Measurements from ENCODE around the gene SHISA4. TPM values are rescaled to one million over a fixed set of nuclear protein-coding genes. Genes with fewer than 3 reads are reported as not detected.
"Not testable (repeated sequence)": the region's sequence is repeated elsewhere in the genome, so short reads cannot be mapped to it uniquely, and the experiment has no call there.

Gene SHISA4
- under 1 TPM; 0.27 to 0.59 TPM for total RNA-seq

- Mint-ChIP-seq H3K9me3 (no peaks in the 10 kb centered on the region), H3K27ac (no peak within 1 kb of the TSS), H3K4me1 (ENCODE audit: low read depth) (peaks cover 4% of the 10 kb centered on the region), H3K4me3 (peak within 1 kb of the TSS; percentile 16), H3K27me3 (peaks cover 41% of the 10 kb centered on the region), H3K36me3 (no peaks in the 10 kb centered on the region)
- POLR2A ChIA-PET: no interaction called here
- CTCF ChIA-PET: interaction anchor here (0.8 to 1.4 kb wide), 4 partner anchors 10 to 305 kb away, joined by 3 to 4 read pairs (median 3); partner anchors contain the start of gene LGR6
- intact Hi-C loops (cut with micrococcal nuclease): no loop called here
- DNase-seq: peak; percentile 23
These were observed at the start of gene SHISA4 for GRCh38 chr1:201888282-201889089. SHISA4 (plus strand) TSS chr1:201888898; CDS start chr1:201888995, 97 bp downstream.

- H3K4me1 Mint-ChIP-seq (ENCODE audit: low read depth): peaks cover 26% of the 10 kb centered on the region
- H3K27me3 Mint-ChIP-seq; H3K9me3 Mint-ChIP-seq; H3K27ac Mint-ChIP-seq; DNase-seq; intact Hi-C loops (cut with micrococcal nuclease); H3K4me3 Mint-ChIP-seq; POLR2A ChIA-PET: not testable (repeated sequence)
- CTCF ChIA-PET: interaction anchor here (1.1 kb wide), 1 partner anchor 10 kb away, joined by 5 read pairs; the partner anchor contains the start of gene IPO9
- H3K36me3 Mint-ChIP-seq: peaks cover 20% of the 10 kb centered on the region
These were observed 49.6 kb upstream of the SHISA4 start for GRCh38 chr1:201839089-201839488.

- DNase-seq: no peak
- Mint-ChIP-seq H3K36me3 (peaks cover 16% of the 10 kb centered on the region), H3K27ac (no peak overlapping the region), H3K4me3 (no peak overlapping the region), H3K4me1 (ENCODE audit: low read depth) (peaks cover 31% of the 10 kb centered on the region), H3K27me3 (no peaks in the 10 kb centered on the region), H3K9me3 (no peaks in the 10 kb centered on the region)
- CTCF ChIA-PET: interaction anchor here (0.7 kb wide), 1 partner anchor 50 kb away, joined by 3 read pairs; no protein-coding TSS in a partner anchor
- POLR2A ChIA-PET: no interaction called here
- intact Hi-C loops (cut with micrococcal nuclease): no loop called here
These were observed 48.6 kb upstream of the SHISA4 start for GRCh38 chr1:201840055-201840454.

GRCh38 chr1:201840490-201840889 is 48.2 kb upstream of the SHISA4 start:
- Mint-ChIP-seq H3K9me3 (no peaks in the 10 kb centered on the region), H3K27me3 (no peaks in the 10 kb centered on the region), H3K4me1 (ENCODE audit: low read depth) (peaks cover 32% of the 10 kb centered on the region), H3K36me3 (peaks cover 14% of the 10 kb centered on the region), H3K4me3 (no peak overlapping the region), H3K27ac (no peak overlapping the region)
- intact Hi-C loops (cut with micrococcal nuclease): no loop called here
- ChIA-PET POLR2A (no interaction called here), CTCF (interaction anchor here (0.7 kb wide), 1 partner anchor 51 kb away, joined by 3 read pairs; no protein-coding TSS in a partner anchor)
- DNase-seq: no peak

GRCh38 chr1:201841265-201841912 is 47.3 kb upstream of the SHISA4 start:
- intact Hi-C loops (cut with micrococcal nuclease): no loop called here
- no peak for DNase-seq
- no peak overlapping the region for H3K27ac Mint-ChIP-seq
- no peak overlapping the region for H3K4me3 Mint-ChIP-seq
- no peaks in the 10 kb centered on the region for H3K9me3 Mint-ChIP-seq
- peaks cover 13% of the 10 kb centered on the region for H3K36me3 Mint-ChIP-seq
- no peaks in the 10 kb centered on the region for H3K27me3 Mint-ChIP-seq
- ChIA-PET CTCF (interaction anchor here (2.7 kb wide), 1 partner anchor 12 kb away, joined by 8 read pairs; the partner anchor contains the start of gene IPO9), POLR2A (no interaction called here)
- H3K4me1 Mint-ChIP-seq (ENCODE audit: low read depth): peaks cover 33% of the 10 kb centered on the region

- intact Hi-C loops (cut with micrococcal nuclease): no loop called here
- ChIA-PET POLR2A (no interaction called here), CTCF (interaction anchor here (0.6 to 2.7 kb wide), 2 partner anchors 13 to 192 kb away, joined by 3 to 8 read pairs; partner anchors contain the start of gene IPO9)
- Mint-ChIP-seq H3K27me3 (no peaks in the 10 kb centered on the region), H3K4me3 (no peak overlapping the region), H3K9me3 (no peaks in the 10 kb centered on the region), H3K4me1 (ENCODE audit: low read depth) (peaks cover 34% of the 10 kb centered on the region), H3K36me3 (peaks cover 7% of the 10 kb centered on the region), H3K27ac (no peak overlapping the region)
- DNase-seq: no peak
These were observed 46.1 kb upstream of the SHISA4 start for GRCh38 chr1:201842472-201843027.

GRCh38 chr1:201845331-201846083 is 43.2 kb upstream of the SHISA4 start:
- Mint-ChIP-seq H3K27ac (no peak overlapping the region), H3K4me3 (no peak overlapping the region), H3K36me3 (peaks cover 22% of the 10 kb centered on the region), H3K27me3 (no peaks in the 10 kb centered on the region), H3K4me1 (ENCODE audit: low read depth) (peaks cover 23% of the 10 kb centered on the region), H3K9me3 (no peaks in the 10 kb centered on the region)
- no peak for DNase-seq
- intact Hi-C loops (cut with micrococcal nuclease): no loop called here
- ChIA-PET CTCF (interaction anchor here (1.3 kb wide), 1 partner anchor 50 kb away, joined by 4 read pairs; no protein-coding TSS in a partner anchor), POLR2A (no interaction called here)

- Mint-ChIP-seq H3K4me3 (no peak overlapping the region), H3K36me3 (peaks cover 32% of the 10 kb centered on the region), H3K4me1 (ENCODE audit: low read depth) (peaks cover 20% of the 10 kb centered on the region), H3K9me3 (no peaks in the 10 kb centered on the region), H3K27ac (no peak overlapping the region), H3K27me3 (no peaks in the 10 kb centered on the region)
- ChIA-PET CTCF (interaction anchor here (1.4 to 1.6 kb wide), 2 partner anchors 10 to 18 kb away, joined by 4 to 5 read pairs; partner anchors contain the start of gene IPO9), POLR2A (interaction anchor here (0.6 kb wide), 1 partner anchor 70 kb away, joined by 3 read pairs; no protein-coding TSS in a partner anchor)
- intact Hi-C loops (cut with micrococcal nuclease): no loop called here
- no peak for DNase-seq
These were observed 41.5 kb upstream of the SHISA4 start for GRCh38 chr1:201847150-201847549.

- Mint-ChIP-seq H3K36me3 (peaks cover 39% of the 10 kb centered on the region), H3K9me3 (no peaks in the 10 kb centered on the region), H3K4me1 (ENCODE audit: low read depth) (peaks cover 20% of the 10 kb centered on the region), H3K27me3 (no peaks in the 10 kb centered on the region), H3K4me3 (no peak overlapping the region), H3K27ac (no peak overlapping the region)
- POLR2A ChIA-PET: interaction anchor here (1.4 to 1.6 kb wide), 2 partner anchors 19 to 33 kb away, joined by 3 to 4 read pairs; no protein-coding TSS in a partner anchor
- DNase-seq: no peak
- intact Hi-C loops (cut with micrococcal nuclease): no loop called here
- CTCF ChIA-PET: interaction anchor here (1.4 to 1.8 kb wide), 3 partner anchors 10 to 19 kb away, joined by 4 to 5 read pairs (median 4); partner anchors contain the start of gene IPO9
These were observed 40.5 kb upstream of the SHISA4 start for GRCh38 chr1:201848230-201848629.

GRCh38 chr1:201849372-201850052 is 39.2 kb upstream of the SHISA4 start:
- intact Hi-C loops (cut with micrococcal nuclease): no loop called here
- H3K4me1 Mint-ChIP-seq (ENCODE audit: low read depth): peaks cover 16% of the 10 kb centered on the region
- no peaks in the 10 kb centered on the region for H3K27me3 Mint-ChIP-seq
- H3K9me3 Mint-ChIP-seq: no peaks in the 10 kb centered on the region
- H3K27ac Mint-ChIP-seq: no peak overlapping the region
- no peak overlapping the region for H3K4me3 Mint-ChIP-seq
- peaks cover 43% of the 10 kb centered on the region for H3K36me3 Mint-ChIP-seq
- no peak for DNase-seq
- ChIA-PET POLR2A (interaction anchor here (1.4 kb wide), 1 partner anchor 31 kb away, joined by 3 read pairs; no protein-coding TSS in a partner anchor), CTCF (interaction anchor here (1.8 to 1.9 kb wide), 2 partner anchors 9 to 46 kb away, joined by 4 to 5 read pairs; no protein-coding TSS in a partner anchor)

GRCh38 chr1:201850053-201850397 is 38.7 kb upstream of the SHISA4 start:
- ChIA-PET CTCF (interaction anchor here (1.9 kb wide), 1 partner anchor 46 kb away, joined by 5 read pairs; no protein-coding TSS in a partner anchor), POLR2A (no interaction called here)
- H3K27me3 Mint-ChIP-seq: no peaks in the 10 kb centered on the region

More at GRCh38 chr1:201850053-201850397, 38.7 kb upstream of the SHISA4 start:
- H3K9me3 Mint-ChIP-seq: no peaks in the 10 kb centered on the region
- no peak overlapping the region for H3K4me3 Mint-ChIP-seq
- intact Hi-C loops (cut with micrococcal nuclease): no loop called here
- H3K4me1 Mint-ChIP-seq (ENCODE audit: low read depth): peaks cover 14% of the 10 kb centered on the region
- DNase-seq: no peak
- no peak overlapping the region for H3K27ac Mint-ChIP-seq
- peaks cover 48% of the 10 kb centered on the region for H3K36me3 Mint-ChIP-seq
